Nephron progenitor cell (in vitro differentiated cells): ENCODE measurements around the gene MAT2B.
A peak's percentile ranks its signal among the peaks of the same experiment; 100 is the strongest.

Experiments
- DNase-seq: peaks from one replicate; pipeline ENCODE4 v3.0.0; 2021
- H3K27ac Mint-ChIP-seq: 2 replicates; pipeline ENCODE4 v1.8.0; 2021; ENCODE audit warnings: mild to moderate bottlenecking, moderate library complexity, mixed read lengths
- H3K27me3 Mint-ChIP-seq: 2 replicates; pipeline ENCODE4 v1.8.0; 2021; ENCODE audit warnings: mild to moderate bottlenecking, low read depth, mixed read lengths; ENCODE audit not compliant: poor library complexity
- H3K36me3 Mint-ChIP-seq: 2 replicates; pipeline ENCODE4 v1.8.0; 2021; ENCODE audit warnings: low read depth, mixed read lengths
- H3K4me1 Mint-ChIP-seq: 2 replicates; pipeline ENCODE4 v1.8.0; 2021; ENCODE audit warnings: mixed read lengths
- H3K4me3 Mint-ChIP-seq: 2 replicates; pipeline ENCODE4 v1.8.0; 2021; ENCODE audit warnings: mild to moderate bottlenecking, moderate library complexity, mixed read lengths
- H3K9me3 Mint-ChIP-seq: 2 replicates; pipeline ENCODE4 v1.8.0; 2021; ENCODE audit warnings: mild to moderate bottlenecking, moderate library complexity, mixed read lengths
- TF ChIP-seq, protein P1 (sequence below): fragments of 200-600 bp; sonication (generic); IDR thresholded peaks from 2 replicates; pipeline ENCODE4 v1.5.0; 2021; ENCODE audit warnings: antibody characterized with exemption

MAT2B gene

DNA sequence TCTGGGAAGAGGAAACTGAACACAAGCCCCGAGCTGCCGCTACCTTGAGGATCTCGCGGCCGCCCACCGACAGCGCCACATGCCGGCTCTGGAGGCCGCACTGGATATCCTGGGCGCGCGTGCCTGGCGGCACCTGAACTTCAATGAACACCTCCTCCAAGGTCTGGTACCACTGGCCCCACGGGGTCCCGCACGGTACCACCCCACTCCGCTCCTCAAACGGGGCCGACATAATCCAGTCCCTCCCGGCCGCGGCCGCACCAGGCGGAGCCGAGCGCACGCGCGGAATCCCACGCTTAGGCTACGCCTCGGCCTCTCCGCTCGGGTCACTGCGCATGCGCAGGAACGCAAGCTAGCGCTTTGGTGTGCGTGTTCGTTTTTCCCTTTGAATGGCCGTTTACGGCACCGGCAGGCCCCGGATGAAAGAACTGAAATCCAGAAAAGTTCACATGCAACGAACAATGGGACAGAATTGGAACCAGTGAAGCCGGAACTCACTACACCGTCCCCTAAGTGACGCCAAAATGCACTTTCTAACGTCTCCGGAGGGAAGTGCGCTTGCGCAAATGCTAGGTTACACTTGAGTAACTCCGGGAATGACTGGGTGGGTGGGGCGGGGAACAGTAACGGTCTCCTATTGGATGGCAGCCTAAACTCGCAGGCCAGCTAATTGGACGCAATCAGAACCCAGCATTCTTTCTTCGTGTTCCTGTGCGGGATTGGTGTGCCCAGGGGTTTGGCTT, 45.4 kb upstream of the MAT2B start, which contains the start of gene NUDCD2:
NUDCD2 (minus strand) TSS at position 284 of the 743 bp plus-strand sequence; CDS start at position 232, 52 bp downstream.
- peak within 1 kb of the TSS; percentile 95 for H3K4me3 Mint-ChIP-seq
- TF ChIP-seq, protein P1, sequence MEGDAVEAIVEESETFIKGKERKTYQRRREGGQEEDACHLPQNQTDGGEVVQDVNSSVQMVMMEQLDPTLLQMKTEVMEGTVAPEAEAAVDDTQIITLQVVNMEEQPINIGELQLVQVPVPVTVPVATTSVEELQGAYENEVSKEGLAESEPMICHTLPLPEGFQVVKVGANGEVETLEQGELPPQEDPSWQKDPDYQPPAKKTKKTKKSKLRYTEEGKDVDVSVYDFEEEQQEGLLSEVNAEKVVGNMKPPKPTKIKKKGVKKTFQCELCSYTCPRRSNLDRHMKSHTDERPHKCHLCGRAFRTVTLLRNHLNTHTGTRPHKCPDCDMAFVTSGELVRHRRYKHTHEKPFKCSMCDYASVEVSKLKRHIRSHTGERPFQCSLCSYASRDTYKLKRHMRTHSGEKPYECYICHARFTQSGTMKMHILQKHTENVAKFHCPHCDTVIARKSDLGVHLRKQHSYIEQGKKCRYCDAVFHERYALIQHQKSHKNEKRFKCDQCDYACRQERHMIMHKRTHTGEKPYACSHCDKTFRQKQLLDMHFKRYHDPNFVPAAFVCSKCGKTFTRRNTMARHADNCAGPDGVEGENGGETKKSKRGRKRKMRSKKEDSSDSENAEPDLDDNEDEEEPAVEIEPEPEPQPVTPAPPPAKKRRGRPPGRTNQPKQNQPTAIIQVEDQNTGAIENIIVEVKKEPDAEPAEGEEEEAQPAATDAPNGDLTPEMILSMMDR = no peak
- H3K4me1 Mint-ChIP-seq = peaks cover 41% of the 10 kb centered on the region
- peak; percentile 96 for DNase-seq
- peaks cover 6% of the 10 kb centered on the region for H3K9me3 Mint-ChIP-seq
- peaks cover 4% of the 10 kb centered on the region for H3K27me3 Mint-ChIP-seq
- H3K36me3 Mint-ChIP-seq = peaks cover 46% of the 10 kb centered on the region
- H3K27ac Mint-ChIP-seq = peak within 1 kb of the TSS; percentile 100

DNA sequence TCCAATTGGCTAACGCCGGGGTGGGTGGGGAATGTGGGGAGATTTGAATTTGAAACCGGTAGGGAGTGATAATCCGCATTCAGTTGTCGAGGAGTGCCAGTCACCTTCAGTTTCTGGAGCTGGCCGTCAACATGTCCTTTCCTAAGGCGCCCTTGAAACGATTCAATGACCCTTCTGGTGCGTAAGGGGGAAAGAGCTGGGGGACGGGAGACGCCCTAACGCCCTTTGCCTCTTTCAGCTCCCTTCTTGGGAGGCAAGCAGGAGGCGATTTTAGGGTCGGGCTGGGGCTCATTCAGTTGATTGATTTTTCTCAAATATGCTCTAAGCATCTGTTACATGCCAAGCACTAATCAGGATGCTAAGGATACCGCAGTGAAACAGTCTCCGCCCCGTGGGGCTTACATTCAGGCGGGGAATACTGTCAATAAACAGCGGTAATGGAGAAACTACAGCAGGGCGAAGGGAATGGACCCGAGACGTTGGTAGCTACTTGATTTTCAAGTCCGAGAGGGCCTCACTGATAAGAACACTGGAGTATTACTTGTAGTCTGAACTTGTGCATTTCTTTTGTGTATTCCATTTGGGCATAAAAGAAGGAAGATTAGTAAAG, 44.8 kb upstream of the MAT2B start, which contains the start of gene HMMR:
HMMR (plus strand) TSS at position 71 of the 610 bp plus-strand sequence; CDS start at position 132, 61 bp downstream.
- Mint-ChIP-seq H3K4me3 (peak within 1 kb of the TSS; percentile 95), H3K36me3 (peaks cover 44% of the 10 kb centered on the region), H3K27me3 (peaks cover 4% of the 10 kb centered on the region), H3K4me1 (peaks cover 37% of the 10 kb centered on the region), H3K27ac (peak within 1 kb of the TSS; percentile 100), H3K9me3 (peaks cover 4% of the 10 kb centered on the region)
- TF ChIP-seq, protein P1 = no peak
- DNase-seq = peak; percentile 37

DNA sequence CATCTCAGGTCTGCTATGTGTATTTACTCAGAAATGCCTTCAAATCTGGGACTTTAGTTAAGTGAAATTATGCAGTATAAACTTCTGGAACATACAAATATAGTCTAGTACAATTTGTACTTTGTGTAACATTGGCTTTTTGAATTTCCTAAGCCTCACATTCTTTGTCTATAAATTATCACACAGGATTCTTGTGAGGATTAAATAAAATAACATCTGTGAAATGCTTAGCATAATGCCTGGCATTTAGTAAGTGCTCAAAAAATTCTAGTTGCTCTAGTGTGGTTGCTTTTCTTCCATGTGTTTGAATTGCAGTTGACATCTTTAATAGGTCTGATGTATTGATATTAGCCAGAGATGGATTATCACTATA, 42.4 kb upstream of the MAT2B start:
- peaks cover 31% of the 10 kb centered on the region for H3K36me3 Mint-ChIP-seq
- no peak overlapping the region for H3K27ac Mint-ChIP-seq
- no peak overlapping the region for H3K4me3 Mint-ChIP-seq
- peaks cover 4% of the 10 kb centered on the region for H3K27me3 Mint-ChIP-seq
- DNase-seq = no peak
- H3K4me1 Mint-ChIP-seq = peaks cover 18% of the 10 kb centered on the region
- TF ChIP-seq, protein P1 = no peak
- peaks cover 4% of the 10 kb centered on the region for H3K9me3 Mint-ChIP-seq

DNA sequence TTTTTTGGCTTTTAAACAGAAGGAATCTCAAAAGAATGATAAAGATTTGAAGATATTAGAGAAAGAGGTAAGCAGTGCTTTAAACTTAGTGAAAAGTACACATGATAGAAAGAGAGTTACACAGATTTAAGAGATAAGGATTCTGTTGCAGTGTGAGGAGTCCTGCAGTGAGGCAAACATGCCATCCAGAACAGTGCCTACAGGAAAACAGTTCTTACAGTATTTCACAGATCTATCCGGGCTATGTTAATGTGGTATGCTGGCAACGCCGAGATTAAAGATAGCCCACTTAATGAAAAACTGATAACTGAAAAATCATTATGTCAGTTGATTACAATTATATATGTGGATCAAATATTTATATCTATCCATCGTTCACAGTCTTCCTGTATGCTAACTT, 37.7 kb upstream of the MAT2B start:
- DNase-seq = no peak
- H3K4me3 Mint-ChIP-seq = no peak overlapping the region
- H3K9me3 Mint-ChIP-seq = peaks cover 4% of the 10 kb centered on the region
- TF ChIP-seq, protein P1 = no peak
- H3K4me1 Mint-ChIP-seq = no peaks in the 10 kb centered on the region
- H3K27ac Mint-ChIP-seq = peak overlapping the region; percentile 73
- H3K36me3 Mint-ChIP-seq = peaks cover 63% of the 10 kb centered on the region
- H3K27me3 Mint-ChIP-seq = no peaks in the 10 kb centered on the region

DNA sequence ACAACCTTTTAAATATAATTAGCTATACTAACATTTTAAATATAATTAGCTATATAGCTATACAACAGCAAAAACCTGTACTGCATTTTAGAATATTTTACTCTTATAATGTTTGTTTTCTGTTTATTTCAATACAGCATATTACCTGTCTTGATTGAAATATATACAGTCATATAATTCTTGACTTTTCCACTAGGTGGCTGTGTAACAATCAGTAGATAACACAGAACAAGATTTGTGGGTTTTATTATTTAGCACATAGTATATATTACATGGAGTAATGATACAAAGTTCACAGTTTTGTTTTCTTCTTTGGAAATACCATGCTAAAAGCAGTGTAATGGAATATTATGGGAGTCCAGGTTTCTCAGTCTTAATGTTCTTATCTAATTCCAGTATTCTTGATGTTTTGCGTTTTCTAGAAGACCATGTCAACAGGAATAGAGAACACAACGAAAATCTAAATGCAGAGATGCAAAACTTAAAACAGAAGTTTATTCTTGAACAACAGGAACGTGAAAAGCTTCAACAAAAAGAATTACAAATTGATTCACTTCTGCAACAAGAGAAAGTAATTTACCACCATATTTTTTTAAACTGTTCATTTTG, 31.7 kb upstream of the MAT2B start:
- H3K36me3 Mint-ChIP-seq = peaks cover 81% of the 10 kb centered on the region
- no peak overlapping the region for H3K27ac Mint-ChIP-seq
- no peaks in the 10 kb centered on the region for H3K4me1 Mint-ChIP-seq
- DNase-seq = no peak
- no peak overlapping the region for H3K4me3 Mint-ChIP-seq
- H3K27me3 Mint-ChIP-seq = no peaks in the 10 kb centered on the region
- no peaks in the 10 kb centered on the region for H3K9me3 Mint-ChIP-seq
- TF ChIP-seq, protein P1 = peak; percentile 25
